Measurements from ENCODE around the gene ASTN2.

The ASTN2 gene

GRCh38 chr9:116629634-116630033 is 785.2 kb downstream of the ASTN2 start:
- Histone ChIP-seq H3K36me3 (ENCODE audit: control insufficient read depth, insufficient read depth, low read length) (no peaks in the 10 kb centered on the region), H3K4me3 (ENCODE audit: low read depth, low read length) (no peak overlapping the region), H3K9ac (ENCODE audit: low read length) (no peak overlapping the region), H3K9me3 (ENCODE audit: control insufficient read depth, insufficient read depth, low read depth, low read length) (no peaks in the 10 kb centered on the region), H3K27ac (ENCODE audit: low read depth, low read length) (no peak overlapping the region), H3K4me1 (ENCODE audit: control insufficient read depth, insufficient read depth, low read length) (0 out of 2 replicates have a peak, but pooled peaks cover 5% of the 10 kb centered on the region), H3K27me3 (ENCODE audit: control insufficient read depth, insufficient read depth, low read length) (no peaks in the 10 kb centered on the region)

- no peaks in the 10 kb centered on the region for H3K36me3 ChIP-seq (ENCODE audit: control insufficient read depth, insufficient read depth, low read length)
- H3K9me3 ChIP-seq (ENCODE audit: control insufficient read depth, insufficient read depth, low read depth, low read length) = no peaks in the 10 kb centered on the region
- no peak overlapping the region for H3K4me3 ChIP-seq (ENCODE audit: low read depth, low read length)
- no peaks in the 10 kb centered on the region for H3K27me3 ChIP-seq (ENCODE audit: control insufficient read depth, insufficient read depth, low read length)
- H3K27ac ChIP-seq (ENCODE audit: low read depth, low read length) = no peak overlapping the region
- peaks cover 11% of the 10 kb centered on the region; the same call in 1 of the 2 replicates for H3K4me1 ChIP-seq (ENCODE audit: control insufficient read depth, insufficient read depth, low read length)
- H3K9ac ChIP-seq (ENCODE audit: low read length) = no peak overlapping the region
These were observed 786.1 kb downstream of the ASTN2 start for GRCh38 chr9:116628716-116629115.

- Histone ChIP-seq H3K27ac (ENCODE audit: low read depth, low read length) (no peak overlapping the region), H3K9me3 (ENCODE audit: control insufficient read depth, insufficient read depth, low read depth, low read length) (no peaks in the 10 kb centered on the region), H3K36me3 (ENCODE audit: control insufficient read depth, insufficient read depth, low read length) (no peaks in the 10 kb centered on the region), H3K4me1 (ENCODE audit: control insufficient read depth, insufficient read depth, low read length) (peaks cover 22% of the 10 kb centered on the region), H3K27me3 (ENCODE audit: control insufficient read depth, insufficient read depth, low read length) (no peaks in the 10 kb centered on the region), H3K9ac (ENCODE audit: low read length) (no peak overlapping the region), H3K4me3 (ENCODE audit: low read depth, low read length) (no peak overlapping the region)
These were observed 787.4 kb downstream of the ASTN2 start for GRCh38 chr9:116627433-116627832.

- Histone ChIP-seq H3K4me3 (ENCODE audit: low read depth, low read length) (no peak overlapping the region), H3K36me3 (ENCODE audit: control insufficient read depth, insufficient read depth, low read length) (no peaks in the 10 kb centered on the region), H3K27me3 (ENCODE audit: control insufficient read depth, insufficient read depth, low read length) (no peaks in the 10 kb centered on the region), H3K4me1 (ENCODE audit: control insufficient read depth, insufficient read depth, low read length) (peaks cover 22% of the 10 kb centered on the region), H3K27ac (ENCODE audit: low read depth, low read length) (no peak overlapping the region), H3K9me3 (ENCODE audit: control insufficient read depth, insufficient read depth, low read depth, low read length) (no peaks in the 10 kb centered on the region), H3K9ac (ENCODE audit: low read length) (no peak overlapping the region)
These were observed 788.1 kb downstream of the ASTN2 start for GRCh38 chr9:116626762-116627161.

GRCh38 chr9:116623715-116624114 is 791.1 kb downstream of the ASTN2 start:
- H3K4me3 ChIP-seq (ENCODE audit: low read depth, low read length) = no peak overlapping the region
- peaks cover 22% of the 10 kb centered on the region for H3K4me1 ChIP-seq (ENCODE audit: control insufficient read depth, insufficient read depth, low read length)
- no peaks in the 10 kb centered on the region for H3K9me3 ChIP-seq (ENCODE audit: control insufficient read depth, insufficient read depth, low read depth, low read length)
- H3K36me3 ChIP-seq (ENCODE audit: control insufficient read depth, insufficient read depth, low read length) = no peaks in the 10 kb centered on the region
- H3K27me3 ChIP-seq (ENCODE audit: control insufficient read depth, insufficient read depth, low read length) = no peaks in the 10 kb centered on the region
- H3K9ac ChIP-seq (ENCODE audit: low read length) = no peak overlapping the region
- H3K27ac ChIP-seq (ENCODE audit: low read depth, low read length) = no peak overlapping the region

- Histone ChIP-seq H3K27ac (ENCODE audit: low read depth, low read length) (no peak overlapping the region), H3K9me3 (ENCODE audit: control insufficient read depth, insufficient read depth, low read depth, low read length) (no peaks in the 10 kb centered on the region), H3K27me3 (ENCODE audit: control insufficient read depth, insufficient read depth, low read length) (no peaks in the 10 kb centered on the region), H3K4me3 (ENCODE audit: low read depth, low read length) (no peak overlapping the region), H3K4me1 (ENCODE audit: control insufficient read depth, insufficient read depth, low read length) (no peaks in the 10 kb centered on the region), H3K9ac (ENCODE audit: low read length) (no peak overlapping the region), H3K36me3 (ENCODE audit: control insufficient read depth, insufficient read depth, low read length) (no peaks in the 10 kb centered on the region)
These were observed 797.5 kb downstream of the ASTN2 start for GRCh38 chr9:116617389-116617788.

- no peaks in the 10 kb centered on the region for H3K27me3 ChIP-seq (ENCODE audit: control insufficient read depth, insufficient read depth, low read length)
- H3K36me3 ChIP-seq (ENCODE audit: control insufficient read depth, insufficient read depth, low read length) = no peaks in the 10 kb centered on the region
- H3K9ac ChIP-seq (ENCODE audit: low read length) = no peak overlapping the region
- H3K4me3 ChIP-seq (ENCODE audit: low read depth, low read length) = no peak overlapping the region
- no peak overlapping the region for H3K27ac ChIP-seq (ENCODE audit: low read depth, low read length)
- H3K9me3 ChIP-seq (ENCODE audit: control insufficient read depth, insufficient read depth, low read depth, low read length) = no peaks in the 10 kb centered on the region
- H3K4me1 ChIP-seq (ENCODE audit: control insufficient read depth, insufficient read depth, low read length) = no peaks in the 10 kb centered on the region
These were observed 798.4 kb downstream of the ASTN2 start for GRCh38 chr9:116616304-116616914.

- peaks cover 8% of the 10 kb centered on the region for H3K4me1 ChIP-seq (ENCODE audit: control insufficient read depth, insufficient read depth, low read length)
- H3K27me3 ChIP-seq (ENCODE audit: control insufficient read depth, insufficient read depth, low read length) = no peaks in the 10 kb centered on the region
- no peak overlapping the region for H3K9ac ChIP-seq (ENCODE audit: low read length)
- no peak overlapping the region for H3K27ac ChIP-seq (ENCODE audit: low read depth, low read length)
- no peaks in the 10 kb centered on the region for H3K36me3 ChIP-seq (ENCODE audit: control insufficient read depth, insufficient read depth, low read length)
- H3K9me3 ChIP-seq (ENCODE audit: control insufficient read depth, insufficient read depth, low read depth, low read length) = no peaks in the 10 kb centered on the region
- no peak overlapping the region for H3K4me3 ChIP-seq (ENCODE audit: low read depth, low read length)
These were observed 806.8 kb downstream of the ASTN2 start for GRCh38 chr9:116608064-116608463.

- Histone ChIP-seq H3K4me3 (ENCODE audit: low read depth, low read length) (no peak overlapping the region), H3K36me3 (ENCODE audit: control insufficient read depth, insufficient read depth, low read length) (no peaks in the 10 kb centered on the region)
These were observed 808.9 kb downstream of the ASTN2 start for GRCh38 chr9:116605904-116606341.

GRCh38 chr9:116605060-116605459 is 809.8 kb downstream of the ASTN2 start:
- no peaks in the 10 kb centered on the region for H3K9me3 ChIP-seq (ENCODE audit: control insufficient read depth, insufficient read depth, low read depth, low read length)
- no peaks in the 10 kb centered on the region for H3K36me3 ChIP-seq (ENCODE audit: control insufficient read depth, insufficient read depth, low read length)
- H3K4me3 ChIP-seq (ENCODE audit: low read depth, low read length) = no peak overlapping the region
- no peak overlapping the region for H3K9ac ChIP-seq (ENCODE audit: low read length)
- no peak overlapping the region for H3K27ac ChIP-seq (ENCODE audit: low read depth, low read length)
- no peaks in the 10 kb centered on the region for H3K27me3 ChIP-seq (ENCODE audit: control insufficient read depth, insufficient read depth, low read length)
- peaks cover 8% of the 10 kb centered on the region for H3K4me1 ChIP-seq (ENCODE audit: control insufficient read depth, insufficient read depth, low read length)

More at GRCh38 chr9:116605904-116606341, 808.9 kb downstream of the ASTN2 start:
- Histone ChIP-seq H3K4me1 (ENCODE audit: control insufficient read depth, insufficient read depth, low read length) (peaks cover 8% of the 10 kb centered on the region), H3K9ac (ENCODE audit: low read length) (no peak overlapping the region), H3K27ac (ENCODE audit: low read depth, low read length) (no peak overlapping the region), H3K9me3 (ENCODE audit: control insufficient read depth, insufficient read depth, low read depth, low read length) (no peaks in the 10 kb centered on the region), H3K27me3 (ENCODE audit: control insufficient read depth, insufficient read depth, low read length) (no peaks in the 10 kb centered on the region)

GRCh38 chr9:116604251-116604650 is 810.6 kb downstream of the ASTN2 start:
- Histone ChIP-seq H3K27ac (ENCODE audit: low read depth, low read length) (no peak overlapping the region), H3K36me3 (ENCODE audit: control insufficient read depth, insufficient read depth, low read length) (no peaks in the 10 kb centered on the region), H3K9ac (ENCODE audit: low read length) (no peak overlapping the region), H3K4me1 (ENCODE audit: control insufficient read depth, insufficient read depth, low read length) (peaks cover 8% of the 10 kb centered on the region), H3K27me3 (ENCODE audit: control insufficient read depth, insufficient read depth, low read length) (no peaks in the 10 kb centered on the region), H3K4me3 (ENCODE audit: low read depth, low read length) (no peak overlapping the region), H3K9me3 (ENCODE audit: control insufficient read depth, insufficient read depth, low read depth, low read length) (no peaks in the 10 kb centered on the region)

All from HUES6 (cell line).